Stimulated activated CD4-positive, alpha-beta T cell treated with anti-CD3 and anti-CD28 coated beads, TNF-alpha, amount 100 ng/mL, for 1 hour (primary cell): ENCODE results near the gene LHFPL6.

Source experiments
- DNase-seq, 3 donors: peaks; one replicate each; pipeline ENCODE4 v3.0.0-alpha.2; 2020; ENCODE audit warnings: low read depth in 3 of 3, low spot score in 1 of 3

The LHFPL6 gene

GRCh38 chr13:39417643-39418042, 185.3 kb downstream of the LHFPL6 start:
- DNase-seq: no peak

- DNase-seq: no peak
These were observed 185.9 kb downstream of the LHFPL6 start for GRCh38 chr13:39417131-39417530.

GRCh38 chr13:39415008-39415802, 187.8 kb downstream of the LHFPL6 start:
- no peak for DNase-seq

GRCh38 chr13:39414339-39414738, 188.7 kb downstream of the LHFPL6 start:
- no peak for DNase-seq

GRCh38 chr13:39411511-39411910, 191.5 kb downstream of the LHFPL6 start:
- DNase-seq: no peak

- DNase-seq: no peak
These were observed 192.0 kb downstream of the LHFPL6 start for GRCh38 chr13:39410964-39411363.

GRCh38 chr13:39410096-39410901, 192.7 kb downstream of the LHFPL6 start:
- no peak for DNase-seq

- DNase-seq: no peak
These were observed 194.5 kb downstream of the LHFPL6 start for GRCh38 chr13:39408512-39408911.

GRCh38 chr13:39407786-39408185, 195.2 kb downstream of the LHFPL6 start:
- no peak for DNase-seq

- DNase-seq: no peak
These were observed 195.9 kb downstream of the LHFPL6 start for GRCh38 chr13:39407138-39407537.

GRCh38 chr13:39406688-39407087, 196.3 kb downstream of the LHFPL6 start:
- DNase-seq: no peak

GRCh38 chr13:39405596-39406205, 197.3 kb downstream of the LHFPL6 start:
- no peak for DNase-seq

- DNase-seq: no peak
These were observed 197.9 kb downstream of the LHFPL6 start for GRCh38 chr13:39405107-39405506.

GRCh38 chr13:39403106-39403505, 199.9 kb downstream of the LHFPL6 start:
- no peak for DNase-seq

GRCh38 chr13:39402221-39402970, 200.6 kb downstream of the LHFPL6 start:
- no peak for DNase-seq

GRCh38 chr13:39401756-39402155, 201.2 kb downstream of the LHFPL6 start:
- DNase-seq: no peak

GRCh38 chr13:39401046-39401705, 201.8 kb downstream of the LHFPL6 start:
- DNase-seq: no peak

- no peak for DNase-seq
These were observed 203.9 kb downstream of the LHFPL6 start for GRCh38 chr13:39399102-39399501.

- DNase-seq: no peak
These were observed 205.1 kb downstream of the LHFPL6 start for GRCh38 chr13:39397896-39398265.

GRCh38 chr13:39397226-39397895, 205.6 kb downstream of the LHFPL6 start:
- no peak for DNase-seq
